Lower leg skin (tissue), 4 donors: ENCODE results near the gene PLCXD1. TPM values are rescaled to one million over a fixed set of nuclear protein-coding genes. Genes with fewer than 3 reads are reported as not detected.

ENCODE experiments used
- DNase-seq, 2 donors: peaks; one replicate each; pipeline ENCODE4 v3.0.0-alpha.2; 2019; ENCODE audit warnings: low spot score in 2 of 2
- H3K4me3 ChIP-seq: fragments of 200-600 bp; sonication (generic); 2 replicates; pipeline ENCODE4 v1.5.1; 2017; ENCODE audit warnings: mild to moderate bottlenecking, low read depth; ENCODE audit not compliant: poor library complexity, severe bottlenecking
- CTCF ChIP-seq, 3 donors: fragments of 450-650 bp; IDR thresholded peaks; one replicate each; pipeline ENCODE4 v1.5.1; 2016; ENCODE audit warnings: antibody characterized with exemption in 3 of 3, mild to moderate bottlenecking in 3 of 3, moderate library complexity in 2 of 3
- POLR2A ChIP-seq, 2 donors: fragments of 450-650 bp; IDR thresholded peaks; one replicate each; pipeline ENCODE4 v1.6.1; 2016 to 2017; ENCODE audit warnings: antibody characterized with exemption in 2 of 2, mild to moderate bottlenecking in 1 of 2, moderate library complexity in 1 of 2
- WGBS, 2 donors: methylation state at CpG; one replicate each; pipeline ENCODE4 v1.1.5; 2018; 5-methylcytosine and 5-hydroxymethylcytosine counted together
- intact Hi-C: fragments of 100-400 bp; cut with DNase I; formaldehyde crosslinking; loops from one replicate; pipeline ENCODE4 v1.15.0; 2023; ENCODE audit warnings: low total_unique reads
- total RNA-seq, 4 donors: library from RNA; depleted of rRNA; stranded (reverse); fragments of >200 nt; gene quantifications; one replicate each; pipeline ENCODE4 v1.1.0, GENCODE V29; 2016

Gene PLCXD1
- total RNA-seq, 4 donors from 2014 or later: 64.1 to 111 (median 71.9) TPM

GRCh38 chrX:330726-331150 lies 49.6 kb downstream of the PLCXD1 start:
- no peak for TF ChIP-seq CTCF (IDR thresholded peaks at IDR 0.05)
- no peak for TF ChIP-seq POLR2A (IDR thresholded peaks at IDR 0.05)
- intact Hi-C loops: no loop called here
- DNase-seq: no peak
- WGBS, 2 donors: 31 to 45% methylated on average over 14 to 26 of the region's 28 CpGs
- H3K4me3 ChIP-seq: no peak overlapping the region

DNA sequence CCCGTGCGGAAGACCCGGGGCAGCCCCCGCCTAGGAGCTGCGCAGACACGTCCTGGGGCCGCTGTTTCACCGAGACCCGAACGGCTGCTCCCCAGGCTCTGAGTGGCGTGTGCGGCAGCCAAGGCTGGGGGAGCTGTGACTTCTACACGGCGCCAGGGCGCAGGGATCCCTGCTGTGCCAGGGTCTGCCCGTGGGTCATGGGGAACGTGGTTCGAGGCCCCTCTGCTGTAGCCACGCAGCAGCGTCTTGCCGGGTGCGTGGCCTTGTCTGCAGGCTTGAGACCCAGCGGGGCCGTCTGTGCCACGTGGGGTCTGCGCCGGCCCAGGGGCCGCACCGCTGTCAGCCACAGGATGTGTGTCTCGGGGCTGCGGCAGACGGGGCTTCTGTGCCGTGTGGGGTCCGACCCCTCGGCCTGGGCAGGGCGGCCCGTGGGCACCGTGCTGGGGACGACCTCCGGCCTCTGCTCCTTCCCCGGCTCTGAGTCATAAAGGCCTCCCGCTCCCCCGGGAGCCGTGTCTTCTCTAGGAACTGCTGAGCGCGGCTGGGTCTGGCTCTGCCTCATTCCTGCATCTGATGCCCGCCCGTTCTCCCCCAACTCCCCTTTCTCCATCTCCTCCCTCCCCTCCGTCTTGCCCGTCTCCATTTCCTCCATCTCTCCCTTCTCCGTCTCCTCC lies 50.1 kb downstream of the PLCXD1 start:
- no peak overlapping the region for H3K4me3 ChIP-seq
- intact Hi-C loops: no loop called here
- no peak for TF ChIP-seq CTCF (IDR thresholded peaks at IDR 0.05)
- TF ChIP-seq POLR2A (IDR thresholded peaks at IDR 0.05): no peak
- no peak for DNase-seq
- 1 to 20% methylated on average over 13 to 37 of the region's 51 CpGs for WGBS, 2 donors

DNA sequence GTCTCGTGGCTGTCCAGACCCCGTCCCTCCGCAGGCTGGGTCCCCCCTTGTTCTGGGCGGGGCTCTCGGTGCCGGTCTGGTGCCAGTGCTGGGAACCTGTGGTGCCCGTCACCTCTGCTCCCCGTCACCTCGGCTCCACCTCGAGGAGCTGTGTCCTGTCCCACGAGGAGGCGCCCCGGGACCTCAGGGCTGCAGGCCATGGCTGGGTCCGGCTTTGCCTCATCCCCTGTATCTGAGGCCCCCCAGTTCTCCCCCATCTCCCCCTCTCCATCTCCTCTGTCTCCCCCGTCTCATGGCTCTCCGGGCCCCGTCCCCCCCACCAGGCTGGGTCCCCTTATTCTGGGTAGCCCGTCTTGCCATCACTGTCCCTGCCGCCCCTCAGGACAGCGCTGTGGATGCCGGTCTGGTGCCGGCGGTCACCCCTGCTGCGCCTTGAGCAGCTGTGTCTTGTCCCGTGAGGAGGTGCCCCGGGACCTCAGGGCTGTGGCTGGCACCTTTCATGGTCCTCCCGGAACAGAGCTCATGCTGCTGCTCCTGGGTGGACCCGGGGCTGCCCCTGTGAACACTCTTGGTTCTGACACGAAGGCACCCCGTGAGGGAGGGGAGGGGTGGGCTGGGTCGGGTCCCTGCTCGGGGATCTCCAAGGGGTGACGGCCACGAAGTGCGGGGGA lies 50.8 kb downstream of the PLCXD1 start:
- H3K4me3 ChIP-seq: no peak overlapping the region
- TF ChIP-seq CTCF (IDR thresholded peaks at IDR 0.05): no peak
- no peak for TF ChIP-seq POLR2A (IDR thresholded peaks at IDR 0.05)
- 49 to 57% methylated on average over 24 to 25 of the region's 35 CpGs for WGBS, 2 donors
- intact Hi-C loops: no loop called here
- DNase-seq: no peak

DNA sequence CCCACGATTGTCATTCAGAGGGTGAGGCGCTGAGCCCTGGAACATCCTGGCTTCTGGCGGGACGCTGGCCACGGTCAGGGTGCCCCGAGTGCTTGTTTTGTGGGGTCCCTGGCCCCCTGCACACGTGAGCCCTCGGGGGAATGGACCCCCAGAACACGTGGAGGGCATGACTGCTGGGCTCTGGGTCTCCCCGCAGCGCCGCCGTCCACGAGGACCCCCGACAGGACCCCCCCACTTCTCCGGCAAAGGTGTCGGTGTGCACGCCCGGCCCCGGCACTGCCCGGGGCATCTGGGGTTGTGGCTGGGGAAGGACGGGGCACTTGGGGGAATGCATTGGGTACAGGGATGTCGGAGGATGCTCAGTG lies 51.3 kb downstream of the PLCXD1 start:
- TF ChIP-seq POLR2A (IDR thresholded peaks at IDR 0.05) (no peak), CTCF (IDR thresholded peaks at IDR 0.05) (no peak)
- WGBS, 2 donors: 91 to 95% methylated on average over 20 to 23 of the region's 23 CpGs
- DNase-seq: no peak
- H3K4me3 ChIP-seq: no peak overlapping the region
- intact Hi-C loops: no loop called here

DNA sequence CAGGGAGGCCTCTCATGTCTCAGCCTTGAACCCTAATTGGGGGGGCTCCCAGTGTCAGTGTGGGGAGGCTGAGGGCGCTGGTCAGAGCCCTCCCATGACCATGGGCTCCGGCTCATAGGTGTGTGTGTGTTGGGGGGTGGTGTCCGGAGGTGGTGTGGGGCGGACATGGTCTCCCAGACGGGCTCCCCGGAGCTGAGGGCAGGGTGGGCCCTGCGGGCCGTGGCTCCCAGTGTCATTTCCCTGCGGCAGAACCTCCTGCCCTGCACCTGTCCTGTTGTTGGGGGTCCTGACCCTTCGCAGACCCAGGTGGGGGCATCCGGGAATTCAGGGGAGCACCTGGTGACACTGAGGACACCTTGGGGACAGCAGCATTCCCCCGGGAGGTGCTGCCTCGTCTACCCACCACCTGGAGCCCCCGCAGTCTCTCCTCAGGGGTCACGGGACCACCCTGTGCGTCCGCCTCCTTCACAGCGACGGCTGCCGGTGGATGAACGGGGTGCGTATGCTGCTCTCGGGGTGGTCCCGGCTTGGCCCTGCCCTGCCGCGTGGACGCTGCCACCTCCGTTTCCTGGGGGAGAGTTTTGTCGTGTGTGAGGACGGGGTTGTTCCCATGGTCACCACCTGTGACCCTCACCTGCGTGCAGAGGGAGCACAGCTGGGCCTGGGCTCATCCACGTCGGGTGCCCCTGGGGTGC lies 51.9 kb downstream of the PLCXD1 start:
- no peak overlapping the region for H3K4me3 ChIP-seq
- no peak for TF ChIP-seq CTCF (IDR thresholded peaks at IDR 0.05)
- no peak for TF ChIP-seq POLR2A (IDR thresholded peaks at IDR 0.05)
- 96% methylated on average over 22 to 29 of the region's 33 CpGs for WGBS, 2 donors
- no peak for DNase-seq
- intact Hi-C loops: no loop called here
